CD8-positive, alpha-beta memory T cell (primary cell): ENCODE data around the gene SLC6A6. TPM values are rescaled to one million over a fixed set of nuclear protein-coding genes. Genes with fewer than 3 reads are reported as not detected.

ENCODE experiments used
- CTCF ChIA-PET: fragments of 350-600 bp; sonication (Branson Sonifier 250); formaldehyde crosslinking; loops from one replicate; lab custom pipeline; 2021; ENCODE audit warnings: antibody characterized with exemption; lab: Charles Lee
- POLR2A ChIA-PET: fragments of 350-600 bp; sonication (Branson Sonifier 250); formaldehyde crosslinking; loops from one replicate; lab custom pipeline; 2021; ENCODE audit warnings: antibody characterized with exemption; lab: Charles Lee
- DNase-seq, 5 donors: peaks; one replicate each; pipeline versions ENCODE4 v3.0.0 to v3.0.0-alpha.2; 2020 to 2022; ENCODE audit warnings: mixed read lengths in 1 of 5
- H3K27ac ChIP-seq: one replicate; pipeline ENCODE4 v1.7.0; 2013; ENCODE audit warnings: low read depth, mild to moderate bottlenecking, low read length, moderate library complexity
- H3K27me3 ChIP-seq: 2 replicates; pipeline ENCODE4 v1.7.0; 2013; ENCODE audit warnings: low read length, mild to moderate bottlenecking; ENCODE audit not compliant: insufficient read depth, poor library complexity, severe bottlenecking
- H3K36me3 ChIP-seq: 2 replicates; pipeline ENCODE4 v1.7.0; 2013; ENCODE audit warnings: mild to moderate bottlenecking, low read length, moderate library complexity; ENCODE audit not compliant: insufficient read depth
- H3K4me1 ChIP-seq: 2 replicates; pipeline ENCODE4 v1.7.0; 2013; ENCODE audit warnings: mild to moderate bottlenecking, low read length, moderate library complexity; ENCODE audit not compliant: insufficient read depth
- H3K4me3 ChIP-seq: 2 replicates; pipeline ENCODE4 v1.7.0; 2013; ENCODE audit warnings: mild to moderate bottlenecking, low read length
- H3K9me3 ChIP-seq: 2 replicates; pipeline ENCODE4 v1.7.0; 2013; ENCODE audit warnings: mild to moderate bottlenecking, low read length
- H3K27ac Mint-ChIP-seq, 8 donors: one replicate each; pipeline ENCODE4 v1.8.0; 2020 to 2021; ENCODE audit warnings: mixed read lengths in 8 of 8, mild to moderate bottlenecking in 6 of 8, inconsistent platforms in 3 of 8, moderate library complexity in 3 of 8
- H3K27me3 Mint-ChIP-seq, 2 donors: one replicate each; pipeline ENCODE4 v1.8.0; 2020 to 2021; ENCODE audit warnings: mixed read lengths in 2 of 2, mild to moderate bottlenecking in 1 of 2, moderate library complexity in 1 of 2
- H3K36me3 Mint-ChIP-seq, 3 donors: one replicate each; pipeline ENCODE4 v1.8.0; 2020 to 2021; ENCODE audit warnings: mixed read lengths in 3 of 3, inconsistent platforms in 1 of 3, mild to moderate bottlenecking in 1 of 3
- H3K4me1 Mint-ChIP-seq, 3 donors: one replicate each; pipeline ENCODE4 v1.8.0; 2020 to 2021; ENCODE audit warnings: mixed read lengths in 3 of 3, inconsistent platforms in 1 of 3, mild to moderate bottlenecking in 1 of 3
- H3K4me3 Mint-ChIP-seq, 7 donors: one replicate each; pipeline ENCODE4 v1.8.0; 2020 to 2021; ENCODE audit warnings: mixed read lengths in 7 of 7, mild to moderate bottlenecking in 6 of 7, moderate library complexity in 4 of 7, inconsistent platforms in 2 of 7
- H3K9me3 Mint-ChIP-seq, 5 donors: one replicate each; pipeline ENCODE4 v1.8.0; 2020 to 2022; ENCODE audit warnings: mixed read lengths in 5 of 5, mild to moderate bottlenecking in 3 of 5, moderate library complexity in 2 of 5, inconsistent platforms in 1 of 5
- polyA plus RNA-seq: library from polyadenylated mRNA; unstranded; fragments of 300-500 nt; fragmentation: Illumina TruSeq; gene quantifications from one replicate; pipeline ENCODE4 v1.2.3, GENCODE V29; 2021
- total RNA-seq, 2 experiments: library from RNA; stranded (reverse); gene quantifications; one replicate each; pipeline ENCODE4 v1.2.3, GENCODE V29; 2021

Gene SLC6A6
- total and polyA plus RNA-seq, 3 experiments from 2014 or later, result 6.6 to 44.6 (median 44.5) TPM

DNA sequence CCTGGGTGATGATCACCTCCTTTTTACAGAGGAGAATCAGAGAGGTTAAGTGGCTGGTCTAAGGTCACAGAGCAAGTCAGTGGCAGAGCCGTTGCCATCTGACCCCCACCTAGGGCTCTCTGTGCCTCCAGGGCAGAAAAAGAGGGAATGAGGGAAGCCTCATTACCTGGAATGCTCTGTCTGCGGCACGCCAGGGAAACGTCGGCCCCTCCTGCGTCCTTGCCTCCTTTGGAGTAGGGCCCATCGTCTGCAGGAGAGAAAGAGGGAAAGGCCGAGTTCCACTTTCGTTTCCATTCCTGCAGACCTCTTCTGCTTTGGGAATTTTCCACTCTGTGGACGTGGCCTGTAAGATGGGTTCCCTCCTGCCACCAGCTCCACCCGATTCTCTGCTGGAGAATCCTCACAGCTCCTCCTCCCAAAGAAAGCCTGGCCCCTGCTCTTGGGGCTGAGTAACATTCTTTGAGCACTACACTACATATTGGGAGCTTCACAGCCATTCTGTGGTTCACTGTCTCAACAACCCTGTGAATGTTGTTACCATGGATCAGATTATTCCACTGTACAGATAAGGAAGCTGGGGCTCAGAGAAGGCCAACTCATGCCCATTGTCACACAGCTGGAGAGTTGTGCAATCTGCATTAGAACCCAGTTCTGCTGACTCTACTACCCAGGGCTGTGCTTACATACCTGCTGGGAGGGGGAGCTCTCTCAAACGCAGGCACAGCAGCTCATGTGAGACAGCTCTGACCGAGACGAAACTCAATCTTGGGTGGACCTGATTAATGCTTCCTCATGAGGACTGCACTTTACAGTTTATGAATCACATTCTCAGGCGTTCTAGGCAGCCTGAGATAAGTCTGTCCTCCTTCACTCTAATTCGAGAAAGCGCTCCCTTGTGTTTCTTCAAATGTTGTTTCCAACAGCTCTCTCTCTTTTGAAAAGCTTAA lies 123.6 kb downstream of the SLC6A6 start:
- peaks cover 0 to 6% (median 0%) of the 10 kb centered on the region in 3 donors for H3K4me1 Mint-ChIP-seq
- no peak overlapping the region for H3K4me3 Mint-ChIP-seq
- H3K4me3 ChIP-seq, result no peak overlapping the region
- peaks cover 5% of the 10 kb centered on the region for H3K27me3 ChIP-seq
- peaks cover 6 to 31% of the 10 kb centered on the region in 2 donors for H3K27me3 Mint-ChIP-seq
- H3K9me3 ChIP-seq, result no peaks in the 10 kb centered on the region
- no peak overlapping the region for H3K27ac ChIP-seq
- peaks cover 0 to 2% (median 0%) of the 10 kb centered on the region in 5 donors for H3K9me3 Mint-ChIP-seq
- DNase-seq, result no peak
- H3K27ac Mint-ChIP-seq, result no peak overlapping the region
- no peaks in the 10 kb centered on the region for H3K36me3 ChIP-seq
- POLR2A ChIA-PET, result no interaction called here
- H3K36me3 Mint-ChIP-seq, result no peaks in the 10 kb centered on the region
- no peaks in the 10 kb centered on the region for H3K4me1 ChIP-seq
- CTCF ChIA-PET, result interaction anchor here (1.3 to 1.4 kb wide), 2 partner anchors 14 to 17 kb away, joined by 3 read pairs; partner anchors contain the start of gene GRIP2

DNA sequence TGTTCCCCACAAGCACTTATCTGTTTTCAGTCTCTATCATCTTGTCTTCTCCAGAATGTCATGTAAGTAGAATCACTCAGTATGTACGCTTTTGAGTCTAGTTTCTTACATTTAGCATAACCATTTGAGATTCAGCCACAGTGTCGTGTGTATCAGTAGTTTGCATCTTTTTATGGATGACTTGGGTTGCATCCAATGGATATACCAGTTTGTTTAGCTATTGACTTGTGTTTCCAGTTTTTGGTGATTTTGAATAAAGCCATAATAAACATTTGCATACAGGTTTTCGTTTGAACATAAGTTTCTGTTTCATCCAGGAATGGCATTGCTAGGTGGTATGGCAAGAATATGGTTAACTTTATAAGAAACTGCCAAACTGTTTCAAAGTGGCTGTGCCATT lies 125.7 kb downstream of the SLC6A6 start:
- H3K36me3 ChIP-seq, result no peaks in the 10 kb centered on the region
- peaks cover 5% of the 10 kb centered on the region for H3K27me3 ChIP-seq
- DNase-seq, result no peak
- Mint-ChIP-seq H3K27me3 (peaks cover 14 to 32% of the 10 kb centered on the region in 2 donors), H3K4me1 (peaks cover 0 to 6% (median 0%) of the 10 kb centered on the region in 3 donors), H3K9me3 (peaks cover 0 to 2% (median 0%) of the 10 kb centered on the region in 5 donors), H3K36me3 (no peaks in the 10 kb centered on the region), H3K27ac (no peak overlapping the region), H3K4me3 (no peak overlapping the region)
- no peaks in the 10 kb centered on the region for H3K9me3 ChIP-seq
- H3K27ac ChIP-seq, result no peak overlapping the region
- CTCF ChIA-PET, result no interaction called here
- POLR2A ChIA-PET, result no interaction called here
- H3K4me1 ChIP-seq, result no peaks in the 10 kb centered on the region
- no peak overlapping the region for H3K4me3 ChIP-seq

- Mint-ChIP-seq H3K27ac (no peak overlapping the region), H3K4me3 (no peak overlapping the region), H3K9me3 (peaks cover 0 to 2% (median 0%) of the 10 kb centered on the region in 5 donors), H3K27me3 (peaks cover 10 to 32% of the 10 kb centered on the region in 2 donors), H3K4me1 (no peaks in the 10 kb centered on the region), H3K36me3 (no peaks in the 10 kb centered on the region)
- H3K27me3 ChIP-seq, result no peaks in the 10 kb centered on the region
- H3K4me3 ChIP-seq, result no peak overlapping the region
- no peaks in the 10 kb centered on the region for H3K4me1 ChIP-seq
- POLR2A ChIA-PET, result no interaction called here
- H3K9me3 ChIP-seq, result no peaks in the 10 kb centered on the region
- H3K27ac ChIP-seq, result no peak overlapping the region
- CTCF ChIA-PET, result no interaction called here
- H3K36me3 ChIP-seq, result no peaks in the 10 kb centered on the region
- DNase-seq, result peak in 1 of 5 donors; percentile 23
Measured at GRCh38 chr3:14531856-14532395, 129.5 kb downstream of the SLC6A6 start.

DNA sequence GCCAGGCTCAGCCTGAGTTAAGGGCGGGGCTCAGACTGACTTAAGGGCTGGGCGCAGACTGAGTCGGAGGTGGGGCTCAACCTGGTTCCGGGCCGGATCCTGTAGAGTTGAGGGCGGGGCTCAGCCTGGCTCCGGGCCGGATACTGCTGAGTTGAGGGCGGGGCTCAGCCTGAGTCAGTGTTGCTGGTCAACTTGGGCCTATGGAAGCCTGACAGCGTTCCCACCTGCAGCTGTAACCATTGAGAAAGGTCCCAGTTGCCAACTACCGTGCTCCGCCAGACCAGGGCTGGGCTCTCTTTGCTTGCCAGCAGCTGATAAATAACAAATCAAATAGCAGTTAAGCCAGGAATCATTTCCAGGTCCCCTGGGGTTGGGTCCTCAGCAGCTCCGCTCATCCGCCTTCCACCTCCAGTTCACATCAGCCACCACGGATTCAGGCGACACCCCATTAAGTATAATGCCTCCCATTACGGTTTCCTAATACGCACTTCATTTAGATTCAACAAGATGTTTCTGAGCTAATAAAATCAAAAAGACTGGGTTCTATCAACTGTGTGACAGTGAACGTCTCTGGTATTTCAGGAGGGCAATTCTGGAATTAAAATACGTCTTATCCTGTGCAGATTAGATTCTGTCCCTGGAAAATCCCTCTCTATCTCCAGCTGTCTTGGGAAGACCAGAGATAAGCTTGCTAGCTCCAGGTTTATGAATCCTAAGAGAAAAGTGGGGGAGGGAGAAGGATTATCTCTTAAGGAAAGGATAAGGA lies 130.5 kb downstream of the SLC6A6 start:
- Mint-ChIP-seq H3K27ac (no peak overlapping the region), H3K27me3 (peaks cover 10 to 31% of the 10 kb centered on the region in 2 donors), H3K4me3 (no peak overlapping the region), H3K36me3 (no peaks in the 10 kb centered on the region), H3K9me3 (peaks cover 0 to 2% (median 0%) of the 10 kb centered on the region in 5 donors), H3K4me1 (no peaks in the 10 kb centered on the region)
- ChIA-PET POLR2A (no interaction called here), CTCF (no interaction called here)
- no peak overlapping the region for H3K4me3 ChIP-seq
- H3K9me3 ChIP-seq, result no peaks in the 10 kb centered on the region
- no peaks in the 10 kb centered on the region for H3K36me3 ChIP-seq
- H3K4me1 ChIP-seq, result no peaks in the 10 kb centered on the region
- no peak overlapping the region for H3K27ac ChIP-seq
- no peaks in the 10 kb centered on the region for H3K27me3 ChIP-seq
- DNase-seq, result peak in 1 of 5 donors; percentile 31

DNA sequence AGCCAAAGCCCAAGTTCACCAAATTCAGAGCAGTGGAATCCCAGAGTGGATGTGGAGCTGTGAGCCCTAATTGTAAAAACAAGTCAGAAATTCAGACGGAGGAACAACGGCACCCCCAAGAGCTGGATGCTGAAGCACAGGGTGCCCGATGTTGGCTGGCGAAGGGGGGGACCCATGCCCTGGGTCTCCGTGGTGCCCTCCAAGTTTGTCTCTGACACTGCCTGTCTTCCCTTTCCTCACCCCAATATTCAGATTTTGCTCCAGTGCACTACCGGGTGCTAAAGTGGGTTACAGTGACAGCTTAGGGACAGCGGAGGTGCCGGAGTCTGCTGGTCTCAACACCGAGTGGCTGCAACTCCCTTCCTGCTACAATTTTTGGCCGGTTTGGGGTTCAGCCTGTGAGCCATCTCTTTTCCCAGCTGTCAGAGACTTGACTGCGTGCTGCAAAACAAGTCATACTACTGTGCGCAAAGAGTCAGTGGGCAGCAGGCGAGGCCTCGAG lies 131.1 kb downstream of the SLC6A6 start:
- no peaks in the 10 kb centered on the region for H3K4me1 ChIP-seq
- CTCF ChIA-PET, result no interaction called here

DNA sequence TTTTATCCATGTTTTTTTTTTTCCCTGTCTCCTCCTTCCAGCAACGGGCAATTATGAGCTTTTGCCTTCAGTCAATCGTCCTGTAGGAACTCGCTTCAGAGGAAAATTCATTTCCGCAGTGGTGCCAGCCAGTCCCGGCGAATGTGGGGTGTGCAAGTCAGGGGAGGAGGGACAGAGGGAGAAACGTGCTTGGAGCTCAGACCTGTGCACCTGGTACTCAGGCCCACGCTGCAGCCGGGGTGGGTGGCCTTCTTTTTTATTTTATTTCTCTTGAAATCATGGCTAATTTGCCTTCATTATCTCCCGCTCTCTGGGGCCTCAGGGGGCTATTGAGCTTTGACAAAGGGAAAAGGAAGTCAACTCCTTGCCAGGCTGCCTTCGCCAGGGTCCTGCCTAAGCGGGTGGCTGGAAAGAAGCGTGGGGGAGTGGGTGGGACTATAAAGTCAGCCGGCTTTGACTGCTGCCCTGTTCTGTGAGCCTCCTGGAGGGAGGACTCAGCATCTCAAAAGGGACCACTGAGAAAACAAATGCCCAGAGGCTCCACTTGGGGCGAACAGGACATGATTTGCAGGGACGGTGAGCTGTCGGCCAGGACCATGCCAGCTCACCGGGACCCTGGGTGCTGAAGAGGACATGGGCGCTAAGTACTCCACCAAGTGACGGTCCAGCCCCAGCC lies 132.2 kb downstream of the SLC6A6 start:
- POLR2A ChIA-PET, result no interaction called here
- Mint-ChIP-seq H3K27ac (peak overlapping the region in 1 of 8 donors; percentile 38), H3K36me3 (no peaks in the 10 kb centered on the region)

More for the DNA sequence above, 131.1 kb downstream of the SLC6A6 start:
- Histone ChIP-seq H3K27me3 (no peaks in the 10 kb centered on the region), H3K27ac (no peak overlapping the region), H3K4me3 (no peak overlapping the region), H3K36me3 (no peaks in the 10 kb centered on the region), H3K9me3 (no peaks in the 10 kb centered on the region)
- no peaks in the 10 kb centered on the region for H3K36me3 Mint-ChIP-seq
- peaks cover 10 to 29% of the 10 kb centered on the region in 2 donors for H3K27me3 Mint-ChIP-seq
- no peak overlapping the region for H3K4me3 Mint-ChIP-seq
- no peak overlapping the region for H3K27ac Mint-ChIP-seq
- DNase-seq, result peak in 1 of 5 donors; percentile 39
- peaks cover 0 to 2% (median 0%) of the 10 kb centered on the region in 5 donors for H3K9me3 Mint-ChIP-seq
- H3K4me1 Mint-ChIP-seq, result no peaks in the 10 kb centered on the region
- POLR2A ChIA-PET, result no interaction called here

GRCh38 chr3:14535616-14536015 lies 133.2 kb downstream of the SLC6A6 start:
- ChIA-PET POLR2A (no interaction called here), CTCF (no interaction called here)
- peak in 1 of 5 donors; percentile 1 for DNase-seq
- Mint-ChIP-seq H3K27ac (no peak overlapping the region), H3K4me3 (no peak overlapping the region), H3K4me1 (no peaks in the 10 kb centered on the region), H3K9me3 (no peaks in the 10 kb centered on the region), H3K36me3 (no peaks in the 10 kb centered on the region), H3K27me3 (peaks cover 10 to 20% of the 10 kb centered on the region in 2 donors)
- Histone ChIP-seq H3K36me3 (no peaks in the 10 kb centered on the region), H3K4me1 (no peaks in the 10 kb centered on the region), H3K27me3 (no peaks in the 10 kb centered on the region), H3K9me3 (no peaks in the 10 kb centered on the region), H3K27ac (no peak overlapping the region), H3K4me3 (no peak overlapping the region)

More for the DNA sequence above, 132.2 kb downstream of the SLC6A6 start:
- Histone ChIP-seq H3K36me3 (no peaks in the 10 kb centered on the region), H3K4me3 (no peak overlapping the region), H3K27me3 (no peaks in the 10 kb centered on the region), H3K9me3 (no peaks in the 10 kb centered on the region), H3K4me1 (no peaks in the 10 kb centered on the region), H3K27ac (no peak overlapping the region)
- H3K4me3 Mint-ChIP-seq, result no peak overlapping the region
- peaks cover 0 to 2% (median 0%) of the 10 kb centered on the region in 5 donors for H3K9me3 Mint-ChIP-seq
- peaks cover 10 to 26% of the 10 kb centered on the region in 2 donors for H3K27me3 Mint-ChIP-seq
- peak in 1 of 5 donors; percentile 20 for DNase-seq
- no peaks in the 10 kb centered on the region for H3K4me1 Mint-ChIP-seq
- CTCF ChIA-PET, result no interaction called here
